CD4-positive, alpha-beta T cell treated with Interleukin-6 for 4 hours (primary cell): ENCODE results near the gene PAX7.

Source experiments
- DNase-seq: peaks from one replicate; pipeline ENCODE4 v3.0.0-alpha.2; 2020; ENCODE audit warnings: mixed read lengths

The PAX7 gene

GRCh38 chr1:18711536-18712251 is 81.0 kb downstream of the PAX7 start:
- DNase-seq = no peak

GRCh38 chr1:18712252-18712600 is 81.6 kb downstream of the PAX7 start:
- DNase-seq = no peak

- no peak for DNase-seq
Measured at GRCh38 chr1:18714404-18715175, 83.9 kb downstream of the PAX7 start.

- DNase-seq = no peak
Measured at GRCh38 chr1:18716112-18716784, 85.6 kb downstream of the PAX7 start.

GRCh38 chr1:18716785-18717678 is 86.4 kb downstream of the PAX7 start:
- DNase-seq = no peak

- no peak for DNase-seq
Measured at GRCh38 chr1:18719786-18720451, 89.3 kb downstream of the PAX7 start.

- no peak for DNase-seq
Measured at GRCh38 chr1:18721041-18721440, 90.4 kb downstream of the PAX7 start.

GRCh38 chr1:18721776-18722175 is 91.1 kb downstream of the PAX7 start:
- DNase-seq = no peak

GRCh38 chr1:18722270-18722669 is 91.6 kb downstream of the PAX7 start:
- no peak for DNase-seq

- no peak for DNase-seq
Measured at GRCh38 chr1:18723206-18723605, 92.6 kb downstream of the PAX7 start.

GRCh38 chr1:18723701-18724411 is 93.2 kb downstream of the PAX7 start:
- DNase-seq = no peak

- DNase-seq = no peak
Measured at GRCh38 chr1:18724801-18725200, 94.2 kb downstream of the PAX7 start.

GRCh38 chr1:18725231-18725895 is 94.7 kb downstream of the PAX7 start:
- DNase-seq = no peak

GRCh38 chr1:18726368-18726767 is 95.7 kb downstream of the PAX7 start:
- no peak for DNase-seq

- no peak for DNase-seq
Measured at GRCh38 chr1:18727956-18728355, 97.3 kb downstream of the PAX7 start.

- DNase-seq = no peak
Measured at GRCh38 chr1:18730321-18730720, 99.7 kb downstream of the PAX7 start.

GRCh38 chr1:18731148-18731547 is 100.5 kb downstream of the PAX7 start:
- DNase-seq = no peak

GRCh38 chr1:18731591-18732235 is 101.1 kb downstream of the PAX7 start:
- DNase-seq = no peak

- DNase-seq = no peak
Measured at GRCh38 chr1:18732686-18733085, 102.0 kb downstream of the PAX7 start.

GRCh38 chr1:18734001-18734400 is 103.4 kb downstream of the PAX7 start:
- no peak for DNase-seq
